Endothelial cell of umbilical vein (primary cell): ENCODE measurements around the gene SYT2. TPM values are rescaled to one million over a fixed set of nuclear protein-coding genes. Genes with fewer than 3 reads are reported as not detected.

Experiments used
- BruUV-seq: library from RNA; stranded (reverse); fragments of 400-500 nt; replicated peaks from 2 replicates; lab custom pipeline; 2021; lab: Mats Ljungman, UMichigan
- CTCF ChIA-PET: fragments of 300-600, 350-600 bp; sonication (Branson Sonifier 250); formaldehyde crosslinking; loops from one replicate; lab custom pipeline; 2021; ENCODE audit warnings: antibody characterized with exemption, inconsistent platforms; lab: Charles Lee
- POLR2A ChIA-PET: fragments of 300-600, 350-600 bp; sonication (Branson Sonifier 250); formaldehyde crosslinking; loops from one replicate; lab custom pipeline; 2021; ENCODE audit warnings: antibody characterized with exemption, inconsistent platforms; lab: Charles Lee
- DNase-seq: peaks from one replicate; pipeline ENCODE4 v3.0.0-alpha.2; 2011; ENCODE audit warnings: low read depth, low spot score
- FAIRE-seq: peaks from 2 replicates; lab custom pipeline; 2011; peaks lifted over from hg19 to GRCh38; lab: Jason Lieb, UNC
- H2AFZ ChIP-seq: 2 replicates; pipeline ENCODE4 v1.6.0; 2012; ENCODE audit warnings: low read depth, low read length, control low read depth, inconsistent platforms
- H3K27ac ChIP-seq: 2 replicates; pipeline ENCODE4 v1.5.1; 2011; ENCODE audit warnings: low read depth, mild to moderate bottlenecking, control low read depth, low read length, moderate library complexity; ENCODE audit not compliant: insufficient read depth
- H3K27me3 ChIP-seq, 2 experiments: 2 replicates each; pipeline versions ENCODE4 v1.6.0 to v1.6.1; 2011; ENCODE audit warnings: low read length in 2 of 2, mixed read lengths in 1 of 2; ENCODE audit not compliant: control insufficient read depth in 2 of 2, insufficient read depth in 2 of 2
- H3K36me3 ChIP-seq, 2 experiments: 2 replicates in 1 of 2; 3 replicates in 1 of 2; pipeline ENCODE4 v1.5.1; 2011; ENCODE audit warnings: low read length in 2 of 2, mild to moderate bottlenecking in 1 of 2, moderate library complexity in 1 of 2; ENCODE audit not compliant: control insufficient read depth in 2 of 2, insufficient read depth in 2 of 2; ENCODE audit errors: extremely low read depth in 1 of 2
- H3K4me1 ChIP-seq: 3 replicates; pipeline ENCODE4 v1.5.1; 2011; ENCODE audit warnings: mild to moderate bottlenecking, low read length; ENCODE audit not compliant: control insufficient read depth, insufficient read depth; ENCODE audit errors: extremely low read depth
- H3K4me2 ChIP-seq: 2 replicates; pipeline ENCODE4 v1.6.1; 2011; ENCODE audit warnings: low read length, control low read depth, mixed read lengths; ENCODE audit not compliant: insufficient read depth
- H3K4me3 ChIP-seq, 3 experiments: fragments of 200-600 bp in 1 of 3; sonication (generic), shearing (Covaris generic) in 1 of 3; replicated peaks in 1 of 3; 2 replicates each; pipeline ENCODE4 v1.5.1; 2011 to 2016; ENCODE audit warnings: control low read depth in 3 of 3, low read length in 3 of 3, mild to moderate bottlenecking in 2 of 3, inconsistent platforms in 1 of 3, low read depth in 1 of 3, moderate library complexity in 1 of 3; ENCODE audit not compliant: insufficient read depth in 1 of 3
- H3K79me2 ChIP-seq: 2 replicates; pipeline ENCODE4 v1.6.0; 2012; ENCODE audit warnings: low read length, inconsistent platforms; ENCODE audit not compliant: control insufficient read depth, insufficient read depth
- H3K9ac ChIP-seq: replicated peaks from 2 replicates; pipeline ENCODE3; 2011; ENCODE audit warnings: low read length, control low read depth; ENCODE audit not compliant: insufficient read depth; ENCODE audit errors: extremely low read depth
- H3K9me1 ChIP-seq: replicated peaks from 3 replicates; pipeline ENCODE4 v1.6.0; 2011; ENCODE audit warnings: mild to moderate bottlenecking, low read length; ENCODE audit not compliant: control insufficient read depth, insufficient read depth; ENCODE audit errors: extremely low read depth
- H3K9me3 ChIP-seq: replicated peaks from 2 replicates; pipeline ENCODE4 v1.5.1; 2012; ENCODE audit warnings: low read length, inconsistent platforms; ENCODE audit not compliant: control insufficient read depth, insufficient read depth
- H4K20me1 ChIP-seq: replicated peaks from 2 replicates; pipeline ENCODE3; 2011; ENCODE audit warnings: mild to moderate bottlenecking, low read length; ENCODE audit not compliant: control insufficient read depth, insufficient read depth; ENCODE audit errors: extremely low read depth
- CTCF ChIP-seq, 2 donors: IDR thresholded peaks; 1 replicate in 1 of 2; 2 replicates in 1 of 2; pipeline ENCODE4 v1.5.1; 2011; ENCODE audit warnings: low read length in 2 of 2, mild to moderate bottlenecking in 2 of 2, moderate library complexity in 2 of 2, control low read depth in 1 of 2, inconsistent platforms in 1 of 2, low read depth in 1 of 2; ENCODE audit not compliant: insufficient read depth in 1 of 2; ENCODE audit errors: extremely low read depth in 1 of 2
- EZH2 ChIP-seq: IDR thresholded peaks from 2 replicates; pipeline ENCODE4 v1.6.1; 2012; ENCODE audit warnings: borderline replicate concordance, low read depth, mild to moderate bottlenecking, moderate library complexity, low read length, inconsistent platforms; ENCODE audit not compliant: severe bottlenecking
- FOS ChIP-seq: IDR thresholded peaks from 2 replicates; pipeline ENCODE4 v1.6.1; 2011; ENCODE audit warnings: mild to moderate bottlenecking, low read length, moderate library complexity, borderline replicate concordance; ENCODE audit not compliant: insufficient read depth
- GATA2 ChIP-seq: IDR thresholded peaks from 2 replicates; pipeline ENCODE4 v1.7.0; 2011; ENCODE audit warnings: low read depth, mild to moderate bottlenecking, moderate library complexity, mixed read lengths, low read length; ENCODE audit not compliant: insufficient read length, insufficient read depth
- JUN ChIP-seq: IDR thresholded peaks from 2 replicates; pipeline ENCODE4 v1.6.1; 2011; ENCODE audit warnings: borderline replicate concordance, low read depth; ENCODE audit not compliant: insufficient read length, insufficient read depth
- MAX ChIP-seq: IDR thresholded peaks from 2 replicates; pipeline ENCODE4 v1.6.1; 2011; ENCODE audit not compliant: insufficient read depth, insufficient read length
- MYC ChIP-seq: IDR thresholded peaks from one replicate; pipeline ENCODE4 v1.6.1; 2011; ENCODE audit warnings: mild to moderate bottlenecking, low read depth, low read length
- POLR2A ChIP-seq: IDR thresholded peaks from 2 replicates; pipeline ENCODE4 v1.6.1; 2012; ENCODE audit warnings: low read depth, mild to moderate bottlenecking, control low read depth, low read length
- POLR2AphosphoS5 ChIP-seq: IDR thresholded peaks from 2 replicates; pipeline ENCODE4 v1.6.1; 2012; ENCODE audit warnings: low read depth, mild to moderate bottlenecking, control low read depth, low read length, moderate library complexity; ENCODE audit not compliant: insufficient read depth
- dilution Hi-C: fragments of 300-500 bp; cut with MboI; formaldehyde crosslinking; loops from one replicate; pipeline ENCODE4 v1.15.0; 2019; ENCODE audit warnings: low sequenced_read_pairs; ENCODE audit not compliant: extremely low pct_ligation_motif_present
- intact Hi-C: fragments of 100-400 bp; cut with micrococcal nuclease; formaldehyde crosslinking; loops from one replicate; pipeline ENCODE4 v1.10.0; 2022
- polyA plus RNA-seq, 4 experiments: library from polyadenylated mRNA; depleted of rRNA in 3 of 4; stranded (reverse) in 3 of 4; unstranded in 1 of 4; fragments of >200 nt; gene quantifications; 2 replicates each; pipeline versions ENCODE4 v1.2.1 to v1.2.3, GENCODE V29; 2011 to 2012; ENCODE audit warnings: missing spikeins in 1 of 4
- total RNA-seq: library from RNA; stranded (reverse); gene quantifications from 2 replicates; pipeline ENCODE4 v1.2.3, GENCODE V29; 2021

Gene SYT2
- total and polyA plus RNA-seq, 2 donors (not counting 3 experiments of a cell fraction or from before 2014, with no cell fraction given), result not detected

DNA sequence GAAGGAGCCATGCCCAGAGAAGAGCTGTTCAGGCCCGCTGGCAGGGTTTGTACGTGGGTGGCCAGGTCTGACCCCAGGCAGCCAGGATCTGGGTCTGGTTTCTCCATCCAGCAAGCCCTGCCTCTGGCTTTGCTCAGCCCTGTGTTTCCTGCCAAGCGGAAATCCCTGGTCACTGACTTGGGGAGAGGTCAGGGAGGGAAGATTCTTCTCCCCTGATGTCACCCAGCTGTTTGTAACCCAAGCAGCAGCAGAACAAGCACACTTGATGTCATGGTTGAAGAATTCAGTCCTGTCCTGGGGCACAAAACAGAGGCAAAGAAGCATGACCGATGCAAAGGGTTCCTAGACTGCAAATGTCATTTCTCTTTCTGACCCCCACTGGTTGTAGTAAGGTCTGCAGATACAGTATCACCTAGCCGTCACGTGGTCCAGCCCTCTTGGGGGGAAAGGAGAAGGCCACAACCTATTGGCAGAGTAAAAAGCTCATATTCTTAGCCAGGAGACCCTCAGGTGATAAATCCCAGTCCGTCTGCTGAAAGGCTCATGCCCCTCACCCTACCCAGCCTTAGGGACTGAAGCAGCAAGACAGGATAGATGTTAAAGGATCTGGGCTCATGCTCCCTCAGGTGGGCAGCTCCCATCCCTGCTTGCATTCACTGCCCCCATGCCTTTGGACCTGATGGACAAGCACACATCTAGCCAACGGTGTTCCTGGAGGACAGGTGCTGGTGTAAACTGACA lies 120.9 kb downstream of the SYT2 start:
- Histone ChIP-seq H3K9me3 (no peaks in the 10 kb centered on the region), H3K9me1 (no peaks in the 10 kb centered on the region), H2AFZ (no peak overlapping the region), H3K27ac (peak overlapping the region; percentile 92), H3K36me3 (no peaks in the 10 kb centered on the region), H3K4me1 (peaks cover 51% of the 10 kb centered on the region), H3K4me2 (peak overlapping the region; percentile 36), H3K4me3 (no peak overlapping the region), H3K79me2 (no peaks in the 10 kb centered on the region), H3K27me3 (no peaks in the 10 kb centered on the region), H4K20me1 (no peaks in the 10 kb centered on the region), H3K9ac (peak overlapping the region; percentile 51)
- dilution Hi-C loops, result no loop called here
- intact Hi-C loops, result loop anchor here (1.0 kb wide), 1 partner anchor 26 kb away; no protein-coding TSS in a partner anchor
- peak; percentile 99 for TF ChIP-seq JUN
- no peak for TF ChIP-seq CTCF (IDR thresholded peaks at IDR 0.05; ENCODE audit: extremely low read depth in 1 of 2, insufficient read depth in 1 of 2, low read depth in 1 of 2, low read length in 2 of 2)
- TF ChIP-seq MYC, result no peak
- TF ChIP-seq POLR2AphosphoS5, result peak; percentile 89
- TF ChIP-seq GATA2, result no peak
- no peak for TF ChIP-seq EZH2
- TF ChIP-seq MAX, result peak; percentile 47
- TF ChIP-seq FOS, result peak; percentile 77
- TF ChIP-seq POLR2A, result peak; percentile 22
- CTCF ChIA-PET, result interaction anchor here (0.8 to 2.1 kb wide), 11 partner anchors 9 to 129 kb away, joined by 3 to 10 read pairs (median 4); no protein-coding TSS in a partner anchor
- FAIRE-seq, result peak; percentile 99
- DNase-seq, result peak; percentile 91
- TSS peak; percentile 61 for BruUV-seq
- POLR2A ChIA-PET, result interaction anchor here (1.0 kb wide), 1 partner anchor 15 kb away, joined by 5 read pairs; no protein-coding TSS in a partner anchor
